ENCODE measurements around the gene ARHGAP24.

- TF ChIP-seq CTCF (IDR thresholded peaks at IDR 0.05) (no peak), MAX (CRISPR knock-in tag; IDR thresholded peaks at IDR 0.05) (no peak)
- TF ChIP-seq, protein P1, sequence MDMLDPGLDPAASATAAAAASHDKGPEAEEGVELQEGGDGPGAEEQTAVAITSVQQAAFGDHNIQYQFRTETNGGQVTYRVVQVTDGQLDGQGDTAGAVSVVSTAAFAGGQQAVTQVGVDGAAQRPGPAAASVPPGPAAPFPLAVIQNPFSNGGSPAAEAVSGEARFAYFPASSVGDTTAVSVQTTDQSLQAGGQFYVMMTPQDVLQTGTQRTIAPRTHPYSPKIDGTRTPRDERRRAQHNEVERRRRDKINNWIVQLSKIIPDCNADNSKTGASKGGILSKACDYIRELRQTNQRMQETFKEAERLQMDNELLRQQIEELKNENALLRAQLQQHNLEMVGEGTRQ (CRISPR knock-in tag; IDR thresholded peaks at IDR 0.05) = no peak
These were observed 184.8 kb downstream of the ARHGAP24 start for GRCh38 chr4:85659610-85660218.
